ENCODE measurements around the gene DCAF5.

DNA sequence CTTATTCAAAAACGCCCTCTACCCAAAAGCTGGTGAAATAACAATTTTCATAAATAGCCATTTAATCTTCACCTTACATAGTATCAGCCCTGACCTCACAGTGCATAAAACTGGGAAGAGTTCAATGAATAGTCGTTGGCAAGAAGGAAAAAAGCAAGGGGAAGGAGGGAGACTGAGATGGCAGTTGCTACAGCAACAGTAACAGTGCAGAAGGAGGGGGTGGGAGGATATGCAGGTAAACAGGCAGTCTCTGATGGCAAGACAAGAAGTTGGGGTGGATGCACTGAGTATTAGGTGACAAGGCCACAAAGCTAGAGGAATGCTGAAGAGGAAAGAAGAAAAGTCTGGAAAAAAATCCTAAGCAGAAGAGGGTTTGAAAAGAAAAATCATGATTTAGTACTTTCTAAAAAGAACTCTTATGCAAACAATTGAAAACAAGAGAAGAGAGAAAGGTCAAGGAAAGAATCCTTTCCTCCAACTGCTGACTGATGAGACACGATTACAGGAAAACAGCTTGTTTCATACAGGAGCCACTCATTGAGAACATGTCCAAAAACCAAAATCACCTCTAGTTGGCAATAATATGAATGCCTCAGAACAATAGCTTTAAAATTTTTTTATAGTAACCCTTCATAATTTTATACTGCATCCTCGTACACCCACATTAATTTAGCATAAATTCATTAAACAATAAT lies 56.0 kb downstream of the DCAF5 start:
- TF ChIP-seq, protein P1, sequence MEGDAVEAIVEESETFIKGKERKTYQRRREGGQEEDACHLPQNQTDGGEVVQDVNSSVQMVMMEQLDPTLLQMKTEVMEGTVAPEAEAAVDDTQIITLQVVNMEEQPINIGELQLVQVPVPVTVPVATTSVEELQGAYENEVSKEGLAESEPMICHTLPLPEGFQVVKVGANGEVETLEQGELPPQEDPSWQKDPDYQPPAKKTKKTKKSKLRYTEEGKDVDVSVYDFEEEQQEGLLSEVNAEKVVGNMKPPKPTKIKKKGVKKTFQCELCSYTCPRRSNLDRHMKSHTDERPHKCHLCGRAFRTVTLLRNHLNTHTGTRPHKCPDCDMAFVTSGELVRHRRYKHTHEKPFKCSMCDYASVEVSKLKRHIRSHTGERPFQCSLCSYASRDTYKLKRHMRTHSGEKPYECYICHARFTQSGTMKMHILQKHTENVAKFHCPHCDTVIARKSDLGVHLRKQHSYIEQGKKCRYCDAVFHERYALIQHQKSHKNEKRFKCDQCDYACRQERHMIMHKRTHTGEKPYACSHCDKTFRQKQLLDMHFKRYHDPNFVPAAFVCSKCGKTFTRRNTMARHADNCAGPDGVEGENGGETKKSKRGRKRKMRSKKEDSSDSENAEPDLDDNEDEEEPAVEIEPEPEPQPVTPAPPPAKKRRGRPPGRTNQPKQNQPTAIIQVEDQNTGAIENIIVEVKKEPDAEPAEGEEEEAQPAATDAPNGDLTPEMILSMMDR (IDR thresholded peaks at IDR 0.05), result no peak
- TF ChIP-seq POLR2AphosphoS5 (IDR thresholded peaks at IDR 0.05) (no peak), EP300 (IDR thresholded peaks at IDR 0.05; ENCODE audit: low read depth) (no peak), POLR2A (IDR thresholded peaks at IDR 0.05) (no peak)

Measured in transverse colon (tissue), 4 donors.